Keratinocyte (primary cell): ENCODE data around the gene C4orf50.

Experiments used
- CTCF ChIP-seq, 3 experiments: IDR thresholded peaks in 1 of 3; conservative IDR thresholded peaks in 1 of 3; optimal IDR thresholded peaks in 1 of 3; 2 replicates in 2 of 3; 3 replicates in 1 of 3; pipeline versions ENCODE3 to v1.5.1; 2011; ENCODE audit warnings: low read length in 3 of 3, mild to moderate bottlenecking in 3 of 3, moderate library complexity in 2 of 3, control low read depth in 1 of 3, inconsistent platforms in 1 of 3; ENCODE audit not compliant: insufficient read depth in 2 of 3; ENCODE audit errors: extremely low read depth in 1 of 3
- EZH2 ChIP-seq: IDR thresholded peaks from one replicate; pipeline ENCODE4 v1.6.1; 2012; ENCODE audit warnings: inconsistent platforms, mild to moderate bottlenecking, low read length, moderate library complexity

GRCh38 chr4:6011686-6012085, 6.5 kb downstream of the C4orf50 start:
- TF ChIP-seq EZH2 (no peak), CTCF (optimal IDR thresholded peaks at IDR 0.05 in 1 of 3, IDR thresholded peaks at IDR 0.05 in 1 of 3, conservative IDR thresholded peaks at IDR 0.05 in 1 of 3; ENCODE audit: extremely low read depth in 1 of 3, insufficient read depth in 2 of 3, low read length in 3 of 3) (no peak)
